AG04450 (cell line): ENCODE results near the gene SCAF8. TPM values are rescaled to one million over a fixed set of nuclear protein-coding genes. Genes with fewer than 3 reads are reported as not detected.

Experiments used
- CTCF ChIA-PET: fragments of 300-600, 350-600 bp; formaldehyde crosslinking; extraction: SDS; loops from one replicate; lab custom pipeline; 2022; ENCODE audit warnings: antibody characterized with exemption, inconsistent platforms; lab: Charles Lee
- POLR2A ChIA-PET: fragments of 350-600 bp; formaldehyde crosslinking; extraction: SDS; loops from one replicate; lab custom pipeline; 2021; ENCODE audit warnings: antibody characterized with exemption, inconsistent platforms; lab: Yijun Ruan, JAX
- DNase-seq: peaks from one replicate; pipeline ENCODE4 v3.0.0-alpha.2; 2011; ENCODE audit warnings: low read depth, low spot score
- H3K27ac ChIP-seq: one replicate; pipeline ENCODE4 v1.5.1; 2012; ENCODE audit warnings: low read depth, low read length, control low read depth
- H3K27me3 ChIP-seq: one replicate; pipeline ENCODE4 v1.6.0; 2012; ENCODE audit warnings: low read length; ENCODE audit not compliant: control insufficient read depth, insufficient read depth
- H3K4me3 ChIP-seq: 2 replicates; pipeline ENCODE4 v1.5.1; 2011; ENCODE audit warnings: mild to moderate bottlenecking, low read depth, low read length, control low read depth
- H3K9me3 ChIP-seq: 2 replicates; pipeline ENCODE4 v1.5.1; 2012; ENCODE audit warnings: low read length; ENCODE audit not compliant: control insufficient read depth, insufficient read depth
- CTCF ChIP-seq: IDR thresholded peaks from 2 replicates; pipeline ENCODE4 v1.5.1; 2011; ENCODE audit warnings: low read depth, low read length, control low read depth, inconsistent platforms
- polyA plus RNA-seq: library from polyadenylated mRNA; depleted of rRNA; stranded (reverse); fragments of >200 nt; gene quantifications from 2 replicates; pipeline ENCODE4 v1.2.3, GENCODE V29; 2011

SCAF8 gene
- polyA plus RNA-seq, 1 experiment, result 29.2 TPM

GRCh38 chr6:154814063-154814462 lies 80.8 kb downstream of the SCAF8 start:
- no peak for TF ChIP-seq CTCF
- no peak for DNase-seq
- ChIA-PET POLR2A (no interaction called here), CTCF (interaction anchor here (1.1 to 2.9 kb wide), 2 partner anchors 9 to 138 kb away, joined by 12 to 14 read pairs; no protein-coding TSS in a partner anchor)
- Histone ChIP-seq H3K27ac (no peak overlapping the region), H3K9me3 (no peaks in the 10 kb centered on the region), H3K27me3 (no peaks in the 10 kb centered on the region), H3K4me3 (no peak overlapping the region)

GRCh38 chr6:154815938-154816820 lies 83.0 kb downstream of the SCAF8 start:
- DNase-seq, result no peak
- Histone ChIP-seq H3K27me3 (no peaks in the 10 kb centered on the region), H3K4me3 (no peak overlapping the region), H3K27ac (no peak overlapping the region), H3K9me3 (no peaks in the 10 kb centered on the region)
- POLR2A ChIA-PET, result no interaction called here
- CTCF ChIA-PET, result interaction anchor here (1.3 kb wide), 1 partner anchor 9 kb away, joined by 3 read pairs; no protein-coding TSS in a partner anchor
- TF ChIP-seq CTCF, result no peak

GRCh38 chr6:154821099-154821498 lies 87.9 kb downstream of the SCAF8 start:
- DNase-seq, result no peak
- POLR2A ChIA-PET, result no interaction called here
- Histone ChIP-seq H3K27me3 (no peaks in the 10 kb centered on the region), H3K4me3 (no peak overlapping the region), H3K27ac (no peak overlapping the region), H3K9me3 (no peaks in the 10 kb centered on the region)
- CTCF ChIA-PET, result interaction anchor here (1.0 to 1.3 kb wide), 2 partner anchors 15 to 145 kb away, joined by 3 read pairs; no protein-coding TSS in a partner anchor
- no peak for TF ChIP-seq CTCF

- TF ChIP-seq CTCF, result no peak
- CTCF ChIA-PET, result interaction anchor here (1.3 kb wide), 1 partner anchor 16 kb away, joined by 3 read pairs; no protein-coding TSS in a partner anchor
- POLR2A ChIA-PET, result no interaction called here
- Histone ChIP-seq H3K9me3 (no peaks in the 10 kb centered on the region), H3K27ac (no peak overlapping the region), H3K27me3 (no peaks in the 10 kb centered on the region), H3K4me3 (no peak overlapping the region)
- no peak for DNase-seq
Measured at GRCh38 chr6:154821638-154822037, 88.4 kb downstream of the SCAF8 start.

GRCh38 chr6:154822947-154823558 lies 89.8 kb downstream of the SCAF8 start:
- TF ChIP-seq CTCF, result no peak
- no peak for DNase-seq
- Histone ChIP-seq H3K27ac (no peak overlapping the region), H3K4me3 (no peak overlapping the region), H3K27me3 (no peaks in the 10 kb centered on the region), H3K9me3 (no peaks in the 10 kb centered on the region)
- ChIA-PET POLR2A (no interaction called here), CTCF (no interaction called here)
